GM19438 (cell line): Measurements from ENCODE around the gene UROS.

Source experiments
- ATAC-seq: cut with Tn5 transposase; IDR thresholded peaks from one replicate; pipeline ENCODE4 v1.9.1; 2021; ENCODE audit warnings: low read depth; ENCODE audit not compliant: unreplicated experiment

UROS gene

GRCh38 chr10:125838802-125839575 is 15.9 kb upstream of the UROS start:
- no peak for ATAC-seq

DNA sequence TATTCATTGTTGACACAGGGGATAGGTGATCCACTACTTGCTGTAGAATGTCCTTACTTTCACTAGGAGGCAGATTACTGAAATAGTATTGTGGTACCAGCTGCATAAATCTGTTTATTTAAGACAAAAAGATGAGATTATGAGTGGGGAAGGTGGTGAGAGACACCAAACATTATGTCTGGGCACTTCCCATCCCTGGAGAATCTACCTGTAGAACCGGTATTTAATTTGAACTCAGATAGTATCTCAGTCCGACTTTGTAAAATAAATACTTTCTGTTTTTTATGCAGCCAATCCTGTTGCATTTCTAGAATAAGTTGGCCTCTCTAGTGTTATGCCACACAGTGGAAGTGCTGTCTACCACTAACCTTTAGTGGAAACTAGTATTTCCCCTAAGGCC is 13.7 kb upstream of the UROS start:
- ATAC-seq, result no peak

DNA sequence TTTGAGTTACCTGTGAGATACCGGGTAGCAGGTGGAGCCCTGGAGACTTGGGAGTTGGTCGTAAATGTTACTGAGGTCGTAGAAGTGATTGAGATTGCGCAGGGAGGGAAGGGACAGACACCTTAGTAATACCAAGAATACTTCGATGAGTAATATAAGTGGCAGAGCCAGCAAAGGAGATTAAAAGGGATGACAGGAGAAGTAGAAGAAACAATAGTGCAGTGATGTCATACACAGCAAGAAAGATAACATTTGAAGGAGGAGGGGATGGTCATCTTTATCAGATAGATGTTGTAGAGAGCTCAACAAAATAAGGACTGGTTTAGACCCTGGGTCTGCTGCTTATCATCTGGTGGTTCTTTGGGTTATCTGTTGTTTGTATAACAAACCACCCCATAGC is 5.3 kb upstream of the UROS start:
- ATAC-seq, result no peak

DNA sequence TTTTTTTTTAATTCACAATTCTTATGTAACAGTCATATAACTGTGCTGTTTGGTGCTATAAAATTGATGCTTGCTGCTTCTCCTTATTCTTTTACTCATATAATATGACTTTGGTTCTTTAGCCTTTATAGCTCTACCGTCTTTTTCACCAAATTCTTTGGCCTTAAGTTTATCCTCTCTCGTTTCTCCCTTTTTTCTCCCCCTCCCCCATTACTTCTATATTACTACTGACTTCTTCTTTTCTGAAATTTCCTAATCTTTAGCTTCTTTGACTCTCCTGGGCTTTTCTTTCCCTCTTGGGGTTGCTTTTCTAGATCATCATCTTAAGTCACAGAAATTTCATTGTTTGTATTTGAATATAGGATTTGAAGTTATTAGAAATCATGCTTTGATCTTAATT is 4.1 kb upstream of the UROS start:
- ATAC-seq, result no peak

- ATAC-seq, result no peak
These were observed 1.7 kb upstream of the UROS start for GRCh38 chr10:125824736-125825135.

GRCh38 chr10:125823663-125824251 is 699 bp upstream of the UROS start:
- peak; percentile 9 for ATAC-seq

DNA sequence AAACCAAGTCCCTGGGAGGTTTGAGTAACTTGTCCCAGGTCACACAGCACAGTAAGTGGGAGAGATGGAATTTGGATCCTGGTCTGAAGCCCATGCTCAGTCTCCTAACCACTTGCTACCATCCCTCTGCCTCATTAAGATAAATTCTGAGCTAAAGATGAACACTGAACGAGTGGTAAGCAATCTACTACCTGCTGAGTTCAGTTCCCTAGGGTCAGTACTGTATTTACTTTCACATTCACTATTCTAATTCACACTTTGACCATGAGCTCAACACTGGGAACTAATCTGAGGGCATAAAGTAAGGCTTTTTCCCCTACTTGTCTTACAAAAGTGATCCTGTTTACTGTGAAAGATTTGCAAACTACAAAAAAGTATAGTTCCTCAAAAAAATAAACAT is 2.4 kb downstream of the UROS start:
- ATAC-seq, result no peak

- no peak for ATAC-seq
These were observed 5.6 kb downstream of the UROS start for GRCh38 chr10:125817337-125817946.

GRCh38 chr10:125816548-125816947 is 6.5 kb downstream of the UROS start:
- no peak for ATAC-seq

DNA sequence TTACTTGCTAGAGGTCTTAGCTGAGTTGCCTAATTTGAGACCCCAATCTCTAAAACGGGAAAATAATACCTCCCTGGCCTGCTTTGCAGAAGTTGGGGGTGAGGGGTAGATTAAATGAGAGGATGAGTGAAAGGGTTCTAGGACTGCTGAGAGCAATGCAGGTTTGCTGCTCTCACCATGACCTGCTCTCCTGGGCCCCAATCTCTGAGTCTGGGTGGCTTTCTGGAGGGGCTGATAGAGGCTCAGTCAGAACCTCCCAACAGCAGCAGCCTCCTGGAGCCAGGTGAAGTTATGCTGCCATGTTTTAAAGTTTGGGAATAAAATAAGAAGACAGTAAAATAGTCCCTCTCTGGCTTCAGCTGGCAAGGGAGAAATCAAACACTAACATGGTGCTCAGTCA is 7.3 kb downstream of the UROS start:
- no peak for ATAC-seq

- ATAC-seq, result no peak
These were observed 10.8 kb downstream of the UROS start for GRCh38 chr10:125812128-125812750.

DNA sequence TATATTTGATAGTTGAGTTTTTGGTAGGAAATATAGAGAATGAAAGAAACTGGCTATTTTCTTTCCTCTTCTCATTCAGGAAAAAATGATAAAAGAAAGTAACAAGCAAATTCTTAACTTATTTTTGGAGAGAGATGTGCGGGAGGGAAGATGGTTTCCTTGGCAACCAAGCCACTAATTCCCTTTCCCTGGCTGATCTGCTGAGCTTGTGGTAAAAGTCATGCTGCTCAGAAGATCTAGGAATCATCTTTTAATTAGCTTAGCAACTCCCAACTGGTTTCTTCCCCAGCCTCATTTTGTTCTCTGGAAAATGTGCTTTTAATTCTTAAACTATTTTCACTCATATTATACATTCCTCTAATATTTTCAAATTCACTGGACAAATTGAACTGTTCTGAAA is 11.8 kb downstream of the UROS start:
- ATAC-seq, result no peak

DNA sequence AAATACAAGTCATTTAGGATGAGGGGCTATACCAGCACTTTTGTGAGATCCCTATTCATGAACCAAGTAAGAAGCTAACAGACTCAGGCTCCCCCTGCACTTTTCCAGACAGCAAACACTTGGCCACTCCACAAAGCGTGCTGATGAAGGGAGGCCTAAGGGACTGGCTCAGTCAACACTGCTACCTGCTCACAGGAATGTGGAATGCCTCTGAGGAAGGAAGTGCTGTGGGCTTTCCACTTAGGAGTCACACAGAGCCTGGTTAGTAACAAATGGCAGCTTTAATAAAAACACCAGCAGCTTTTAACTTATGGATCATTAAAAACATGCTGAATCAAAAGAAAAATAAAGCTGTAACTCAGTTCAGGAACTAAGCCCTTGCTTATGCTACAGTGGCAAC is 15.0 kb downstream of the UROS start:
- no peak for ATAC-seq

DNA sequence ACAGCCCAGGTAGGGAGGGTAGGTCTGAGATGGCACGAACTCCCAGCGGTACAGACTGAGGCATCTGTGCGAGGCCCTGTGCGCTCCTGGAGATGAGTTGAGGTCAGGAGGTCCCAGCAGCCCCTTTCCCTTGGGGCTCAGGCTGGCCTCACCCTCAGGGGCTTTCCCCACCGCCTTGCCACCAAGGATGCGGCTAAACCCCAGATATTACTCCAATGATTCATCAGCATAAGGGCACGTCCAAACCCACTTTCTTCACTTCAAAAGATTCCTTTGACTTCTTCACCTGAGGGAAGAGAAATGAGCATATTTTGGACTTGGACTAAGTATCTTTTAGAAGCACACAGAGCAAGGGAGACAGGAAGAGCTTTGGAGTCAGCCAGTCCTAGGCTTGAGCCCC is 20.3 kb downstream of the UROS start:
- no peak for ATAC-seq

GRCh38 chr10:125802131-125802530 is 20.9 kb downstream of the UROS start:
- no peak for ATAC-seq

GRCh38 chr10:125801574-125801973 is 21.5 kb downstream of the UROS start:
- ATAC-seq, result no peak

GRCh38 chr10:125799451-125800182 is 23.4 kb downstream of the UROS start:
- ATAC-seq, result no peak

GRCh38 chr10:125797994-125798662 is 24.9 kb downstream of the UROS start:
- no peak for ATAC-seq

DNA sequence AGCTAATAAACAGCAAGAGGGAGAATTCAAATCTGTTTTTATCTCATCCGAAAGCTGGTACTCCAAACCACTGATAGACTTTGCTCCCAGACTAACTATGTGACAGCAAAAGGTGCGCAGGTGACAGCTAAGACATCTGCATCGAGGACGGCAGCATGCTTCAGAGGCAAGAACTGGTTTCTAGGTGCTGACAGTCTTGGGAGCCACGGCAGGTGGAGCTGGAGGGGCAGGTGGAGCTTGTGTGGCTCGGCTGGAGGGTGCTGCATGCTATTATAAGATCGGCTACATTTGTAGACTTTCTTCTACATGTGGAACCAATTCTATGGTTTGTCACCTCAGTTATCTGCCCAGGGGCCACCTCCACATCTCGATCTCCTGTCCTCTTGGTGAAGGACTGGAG is 25.6 kb downstream of the UROS start:
- ATAC-seq, result no peak

DNA sequence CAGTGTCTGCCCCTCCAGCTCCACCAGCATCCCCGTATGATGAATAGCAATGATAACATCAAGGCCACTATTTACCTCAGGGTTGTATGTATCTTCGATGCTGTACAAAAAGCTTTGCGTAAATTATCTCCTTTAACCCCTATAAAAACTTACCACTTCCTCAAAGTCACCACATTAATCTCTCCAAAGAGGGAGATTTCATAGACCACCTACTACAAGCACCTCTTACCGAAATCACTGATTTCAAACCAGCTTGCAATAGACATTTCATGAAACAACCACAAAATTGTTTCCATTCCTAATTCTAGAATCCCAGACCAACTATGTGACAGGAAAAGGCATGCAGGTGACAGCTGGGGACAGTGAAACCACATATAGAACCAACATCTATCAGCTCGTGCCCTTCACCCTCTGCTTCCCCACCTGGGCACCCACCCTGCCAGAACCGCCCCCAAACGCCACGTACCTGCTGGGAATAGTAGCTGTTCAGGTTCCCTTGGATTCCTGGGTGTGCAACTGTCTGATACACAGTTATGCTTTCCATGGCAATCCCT is 27.3 kb downstream of the UROS start:
- ATAC-seq, result no peak
